Liver (tissue), 9 donors: ENCODE measurements around the gene ANKRD29. TPM values are rescaled to one million over a fixed set of nuclear protein-coding genes. Genes with fewer than 3 reads are reported as not detected.
"Not testable (repeated sequence)": the region's sequence is repeated elsewhere in the genome, so short reads cannot be mapped to it uniquely, and the experiment has no call there.

Experiments used
- DNase-seq: peaks from one replicate; pipeline ENCODE4 v3.0.0-alpha.2; 2017; ENCODE audit warnings: low spot score
- H3K27ac ChIP-seq, 2 donors: one replicate each; pipeline ENCODE4 v1.7.0; 2013; ENCODE audit warnings: inconsistent platforms in 2 of 2, low read length in 2 of 2, control low read depth in 1 of 2, low read depth in 1 of 2, mild to moderate bottlenecking in 1 of 2
- H3K27me3 ChIP-seq, 4 donors: one replicate each; pipeline versions ENCODE4 v1.6.1 to v1.7.0; 2013; ENCODE audit warnings: low read length in 3 of 4, inconsistent platforms in 1 of 4, mild to moderate bottlenecking in 1 of 4, moderate library complexity in 1 of 4; ENCODE audit not compliant: control insufficient read depth in 4 of 4, insufficient read depth in 4 of 4
- H3K36me3 ChIP-seq, 4 donors: one replicate each; pipeline versions ENCODE4 v1.6.1 to v1.7.0; 2013; ENCODE audit warnings: low read length in 3 of 4, mild to moderate bottlenecking in 3 of 4, low read depth in 1 of 4, moderate library complexity in 1 of 4; ENCODE audit not compliant: control insufficient read depth in 4 of 4, insufficient read depth in 3 of 4
- H3K4me1 ChIP-seq, 4 donors: one replicate each; pipeline versions ENCODE4 v1.6.1 to v1.7.0; 2013; ENCODE audit warnings: low read length in 3 of 4, mild to moderate bottlenecking in 3 of 4, moderate library complexity in 1 of 4; ENCODE audit not compliant: control insufficient read depth in 4 of 4, insufficient read depth in 4 of 4
- H3K4me3 ChIP-seq, 3 donors: one replicate each; pipeline versions ENCODE4 v1.6.1 to v1.7.0; 2013; ENCODE audit warnings: low read length in 3 of 3, control low read depth in 1 of 3, low read depth in 1 of 3, mild to moderate bottlenecking in 1 of 3
- H3K9ac ChIP-seq, 2 donors: one replicate each; pipeline ENCODE4 v1.7.0; 2013; ENCODE audit warnings: low read length in 2 of 2, mild to moderate bottlenecking in 2 of 2, moderate library complexity in 2 of 2, control low read depth in 1 of 2, low read depth in 1 of 2
- H3K9me3 ChIP-seq, 4 donors: one replicate each; pipeline versions ENCODE4 v1.6.1 to v1.7.0; 2013; ENCODE audit warnings: low read length in 3 of 4; ENCODE audit not compliant: control insufficient read depth in 4 of 4
- EGR1 ChIP-seq, 2 donors: IDR thresholded peaks; 2 replicates each; pipeline ENCODE4 v1.6.1; 2016 to 2018; ENCODE audit warnings: antibody characterized with exemption in 2 of 2, low read depth in 2 of 2
- FOXA1 ChIP-seq: IDR thresholded peaks from 2 replicates; pipeline ENCODE4 v1.6.1; 2016; ENCODE audit warnings: antibody characterized with exemption
- FOXA2 ChIP-seq: IDR thresholded peaks from 2 replicates; pipeline ENCODE4 v1.6.1; 2016; ENCODE audit warnings: antibody characterized with exemption
- GABPA ChIP-seq, 2 donors: IDR thresholded peaks in 1 of 2; conservative IDR thresholded peaks in 1 of 2; 2 replicates each; pipeline ENCODE4 v1.6.1; 2016; ENCODE audit warnings: antibody characterized with exemption in 2 of 2, mild to moderate bottlenecking in 1 of 2, moderate library complexity in 1 of 2
- HNF4A ChIP-seq, 2 donors: conservative IDR thresholded peaks; 2 replicates each; pipeline ENCODE4 v1.6.1; 2016; ENCODE audit warnings: antibody characterized with exemption in 2 of 2, mild to moderate bottlenecking in 2 of 2
- HNF4G ChIP-seq: IDR thresholded peaks from 2 replicates; pipeline ENCODE4 v1.6.1; 2016; ENCODE audit warnings: antibody characterized with exemption
- JUND ChIP-seq, 2 donors: IDR thresholded peaks; 2 replicates each; pipeline ENCODE4 v1.6.1; 2016; ENCODE audit warnings: antibody characterized with exemption in 2 of 2
- NR2F2 ChIP-seq: IDR thresholded peaks from 2 replicates; pipeline ENCODE4 v1.6.1; 2016; ENCODE audit warnings: antibody characterized with exemption
- RAD21 ChIP-seq, 2 donors: IDR thresholded peaks; 2 replicates each; pipeline ENCODE4 v1.6.1; 2016; ENCODE audit warnings: antibody characterized with exemption in 2 of 2, mild to moderate bottlenecking in 2 of 2
- RXRA ChIP-seq, 2 donors: IDR thresholded peaks; 2 replicates each; pipeline ENCODE4 v1.6.1; 2017 to 2018; ENCODE audit warnings: antibody characterized with exemption in 2 of 2, mild to moderate bottlenecking in 1 of 2
- YY1 ChIP-seq: IDR thresholded peaks from 2 replicates; pipeline ENCODE4 v1.6.1; 2016; ENCODE audit warnings: antibody characterized with exemption, mild to moderate bottlenecking
- WGBS: extraction: QIAGEN DNeasy Blood & Tissue Kit; methylation state at CpG from one replicate; pipeline ENCODE4 v1.1.7; 2013; 5-methylcytosine and 5-hydroxymethylcytosine counted together
- polyA plus RNA-seq, 2 donors: library from polyadenylated mRNA; stranded (reverse) in 1 of 2; unstranded in 1 of 2; fragments of 200-250 nt in 1 of 2; fragments of >200 nt in 1 of 2; fragmentation: Nextera tagmentation in 1 of 2; extraction: Ambion mirVana in 1 of 2; gene quantifications; one replicate each; pipeline versions ENCODE4 v1.2.1 to v1.2.3, GENCODE V29; 2013 to 2015
- total RNA-seq, 2 donors: library from RNA; depleted of rRNA; stranded (reverse); fragments of >200 nt; gene quantifications; one replicate each; pipeline ENCODE4 v1.2.3, GENCODE V29; 2014
- TF ChIP-seq, protein P1 (sequence below): fragments of 150-350 bp; IDR thresholded peaks from 2 replicates; pipeline ENCODE4 v1.5.1; 2017; ENCODE audit warnings: improper control_type of control experiment, low read depth, low read length; ENCODE audit not compliant: missing input control
- TF ChIP-seq, protein P2 (sequence below): IDR thresholded peaks from 2 replicates; pipeline ENCODE4 v1.6.1; 2016; ENCODE audit warnings: antibody characterized with exemption
- TF ChIP-seq, protein P3 (sequence below): IDR thresholded peaks from 2 replicates; pipeline ENCODE4 v1.6.1; 2016; ENCODE audit warnings: antibody characterized with exemption
- TF ChIP-seq, protein P4 (sequence below): IDR thresholded peaks from 2 replicates; pipeline ENCODE4 v1.6.1; 2016; ENCODE audit warnings: antibody characterized with exemption
- donor health status: healthy.
- donor health status: healthy.
- donor health status: healthy.
- donor health status: healthy.
- donor health status: healthy.

ANKRD29 gene
- total and polyA plus RNA-seq, 4 donors = 0.14 to 0.50 (median 0.33) TPM

DNA sequence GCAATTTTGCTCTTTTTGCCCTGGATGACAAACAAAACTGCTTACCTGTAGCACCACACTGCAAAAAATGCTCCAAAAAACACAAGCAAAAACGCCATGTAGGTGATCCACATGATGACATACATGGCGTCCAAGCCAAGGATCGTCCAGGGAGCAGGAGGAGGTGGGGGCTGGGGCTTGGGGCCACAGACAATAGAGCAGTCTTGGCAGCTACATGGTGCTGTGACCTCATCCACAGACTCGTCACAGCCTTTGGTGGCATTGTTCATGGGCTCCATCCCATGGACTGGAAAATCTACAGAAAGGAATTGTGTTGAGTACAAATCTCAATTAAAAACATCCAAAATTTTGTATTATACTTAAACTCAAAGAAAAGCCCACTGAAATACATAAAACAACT is 102.5 kb downstream of the ANKRD29 start:
- Histone ChIP-seq H3K9ac (no peak overlapping the region), H3K27ac (no peak overlapping the region), H3K4me1 (peaks cover 0 to 3% (median 0%) of the 10 kb centered on the region in 4 donors), H3K9me3 (no peaks in the 10 kb centered on the region), H3K4me3 (no peak overlapping the region), H3K27me3 (no peaks in the 10 kb centered on the region), H3K36me3 (peaks cover 8 to 45% (median 34%) of the 10 kb centered on the region in 4 donors)
- 98% methylated on average over 4 of the region's 4 CpGs for WGBS
- DNase-seq = no peak
- TF ChIP-seq, protein P1, sequence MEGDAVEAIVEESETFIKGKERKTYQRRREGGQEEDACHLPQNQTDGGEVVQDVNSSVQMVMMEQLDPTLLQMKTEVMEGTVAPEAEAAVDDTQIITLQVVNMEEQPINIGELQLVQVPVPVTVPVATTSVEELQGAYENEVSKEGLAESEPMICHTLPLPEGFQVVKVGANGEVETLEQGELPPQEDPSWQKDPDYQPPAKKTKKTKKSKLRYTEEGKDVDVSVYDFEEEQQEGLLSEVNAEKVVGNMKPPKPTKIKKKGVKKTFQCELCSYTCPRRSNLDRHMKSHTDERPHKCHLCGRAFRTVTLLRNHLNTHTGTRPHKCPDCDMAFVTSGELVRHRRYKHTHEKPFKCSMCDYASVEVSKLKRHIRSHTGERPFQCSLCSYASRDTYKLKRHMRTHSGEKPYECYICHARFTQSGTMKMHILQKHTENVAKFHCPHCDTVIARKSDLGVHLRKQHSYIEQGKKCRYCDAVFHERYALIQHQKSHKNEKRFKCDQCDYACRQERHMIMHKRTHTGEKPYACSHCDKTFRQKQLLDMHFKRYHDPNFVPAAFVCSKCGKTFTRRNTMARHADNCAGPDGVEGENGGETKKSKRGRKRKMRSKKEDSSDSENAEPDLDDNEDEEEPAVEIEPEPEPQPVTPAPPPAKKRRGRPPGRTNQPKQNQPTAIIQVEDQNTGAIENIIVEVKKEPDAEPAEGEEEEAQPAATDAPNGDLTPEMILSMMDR = no peak
- TF ChIP-seq HNF4A (conservative IDR thresholded peaks at IDR 0.05) (no peak), EGR1 (IDR thresholded peaks at IDR 0.05; ENCODE audit: low read depth in 2 of 2) (no peak), GABPA (IDR thresholded peaks at IDR 0.05 in 1 of 2, conservative IDR thresholded peaks at IDR 0.05 in 1 of 2) (no peak), HNF4G (no peak), FOXA2 (no peak), YY1 (no peak), JUND (IDR thresholded peaks at IDR 0.05) (no peak), NR2F2 (no peak), RAD21 (IDR thresholded peaks at IDR 0.05) (no peak), FOXA1 (no peak), RXRA (IDR thresholded peaks at IDR 0.05) (no peak)
- TF ChIP-seq, protein P2, sequence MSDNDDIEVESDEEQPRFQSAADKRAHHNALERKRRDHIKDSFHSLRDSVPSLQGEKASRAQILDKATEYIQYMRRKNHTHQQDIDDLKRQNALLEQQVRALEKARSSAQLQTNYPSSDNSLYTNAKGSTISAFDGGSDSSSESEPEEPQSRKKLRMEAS = no peak
- TF ChIP-seq, protein P3, sequence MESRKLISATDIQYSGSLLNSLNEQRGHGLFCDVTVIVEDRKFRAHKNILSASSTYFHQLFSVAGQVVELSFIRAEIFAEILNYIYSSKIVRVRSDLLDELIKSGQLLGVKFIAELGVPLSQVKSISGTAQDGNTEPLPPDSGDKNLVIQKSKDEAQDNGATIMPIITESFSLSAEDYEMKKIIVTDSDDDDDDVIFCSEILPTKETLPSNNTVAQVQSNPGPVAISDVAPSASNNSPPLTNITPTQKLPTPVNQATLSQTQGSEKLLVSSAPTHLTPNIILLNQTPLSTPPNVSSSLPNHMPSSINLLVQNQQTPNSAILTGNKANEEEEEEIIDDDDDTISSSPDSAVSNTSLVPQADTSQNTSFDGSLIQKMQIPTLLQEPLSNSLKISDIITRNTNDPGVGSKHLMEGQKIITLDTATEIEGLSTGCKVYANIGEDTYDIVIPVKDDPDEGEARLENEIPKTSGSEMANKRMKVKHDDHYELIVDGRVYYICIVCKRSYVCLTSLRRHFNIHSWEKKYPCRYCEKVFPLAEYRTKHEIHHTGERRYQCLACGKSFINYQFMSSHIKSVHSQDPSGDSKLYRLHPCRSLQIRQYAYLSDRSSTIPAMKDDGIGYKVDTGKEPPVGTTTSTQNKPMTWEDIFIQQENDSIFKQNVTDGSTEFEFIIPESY = no peak
- TF ChIP-seq, protein P4, sequence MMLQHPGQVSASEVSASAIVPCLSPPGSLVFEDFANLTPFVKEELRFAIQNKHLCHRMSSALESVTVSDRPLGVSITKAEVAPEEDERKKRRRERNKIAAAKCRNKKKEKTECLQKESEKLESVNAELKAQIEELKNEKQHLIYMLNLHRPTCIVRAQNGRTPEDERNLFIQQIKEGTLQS = no peak

DNA sequence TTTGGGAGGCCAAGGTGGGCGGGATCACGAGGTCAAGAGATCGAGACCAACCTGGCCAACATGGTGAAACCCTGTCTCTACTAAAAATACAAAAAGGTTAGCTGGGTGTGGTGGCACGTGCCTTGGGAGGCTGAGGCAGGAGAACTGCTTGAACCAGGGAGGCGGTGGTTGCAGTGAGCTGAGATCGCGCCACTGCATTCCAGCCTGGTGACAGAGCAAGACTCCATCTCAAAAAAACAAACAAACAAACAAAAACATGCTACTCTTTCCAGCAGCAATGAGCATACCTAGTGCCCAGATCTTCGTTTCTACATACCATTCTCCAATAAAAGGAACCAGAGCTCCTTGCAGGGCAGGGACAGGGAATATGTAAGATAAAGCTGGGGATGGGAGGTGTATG is 105.2 kb downstream of the ANKRD29 start:
- H3K4me3 ChIP-seq, H3K9me3 ChIP-seq, H3K9ac ChIP-seq, H3K27ac ChIP-seq, H3K27me3 ChIP-seq, DNase-seq, H3K4me1 ChIP-seq: not testable (repeated sequence)
- WGBS = 96% methylated on average over 8 of the region's 8 CpGs
- H3K36me3 ChIP-seq = peaks cover 9 to 67% (median 48%) of the 10 kb centered on the region in 4 donors
